Thoracic aorta (tissue), 2 donors: ENCODE data around the gene ROBO1. TPM values are rescaled to one million over a fixed set of nuclear protein-coding genes. Genes with fewer than 3 reads are reported as not detected.

ENCODE experiments used
- ATAC-seq: fragments of 150-250 bp; one replicate; pipeline ENCODE4 v1.8.0; 2017; ENCODE audit warnings: low read depth; ENCODE audit not compliant: insufficient number of reproducible peaks, low FRiP score
- DNase-seq: peaks from one replicate; pipeline ENCODE4 v3.0.0-alpha.2; 2020; ENCODE audit warnings: low spot score
- H3K27ac ChIP-seq, 2 donors: fragments of 200-600 bp; sonication (generic); 1 replicate in 1 of 2; 2 replicates in 1 of 2; pipeline ENCODE4 v1.5.1; 2016; ENCODE audit warnings: mild to moderate bottlenecking in 2 of 2, moderate library complexity in 2 of 2
- H3K27me3 ChIP-seq: fragments of 200-600 bp; sonication (generic); replicated peaks from 2 replicates; pipeline ENCODE4 v1.6.0; 2016; ENCODE audit warnings: mild to moderate bottlenecking; ENCODE audit not compliant: insufficient read depth
- H3K36me3 ChIP-seq: fragments of 200-600 bp; sonication (generic); one replicate; pipeline ENCODE4 v1.5.1; 2016
- H3K4me1 ChIP-seq, 2 donors: fragments of 200-600 bp; sonication (generic); 1 replicate in 1 of 2; 2 replicates in 1 of 2; pipeline versions ENCODE4 v1.5.1 to v1.6.0; 2016; ENCODE audit warnings: low read depth in 2 of 2, mild to moderate bottlenecking in 1 of 2; ENCODE audit not compliant: control insufficient read depth in 1 of 2
- H3K4me3 ChIP-seq: fragments of 200-600 bp; sonication (generic); 2 replicates; pipeline ENCODE4 v1.5.1; 2016; ENCODE audit warnings: mild to moderate bottlenecking
- H3K9me3 ChIP-seq: fragments of 200-600 bp; sonication (generic); 2 replicates; pipeline ENCODE4 v1.5.1; 2016
- total RNA-seq, 2 donors: library from RNA; depleted of rRNA; stranded (reverse); fragments of >200 nt; gene quantifications; one replicate each; pipeline versions ENCODE4 v1.1.0 to v1.2.3, GENCODE V29; 2016
- TF ChIP-seq, protein P1 (sequence below): fragments of 200-600 bp; sonication (generic); IDR thresholded peaks from one replicate; pipeline ENCODE4 v1.5.1; 2019; ENCODE audit warnings: antibody characterized with exemption

The ROBO1 gene
- total RNA-seq, 2 donors from 2014 or later = 13.3 to 24.4 TPM

DNA sequence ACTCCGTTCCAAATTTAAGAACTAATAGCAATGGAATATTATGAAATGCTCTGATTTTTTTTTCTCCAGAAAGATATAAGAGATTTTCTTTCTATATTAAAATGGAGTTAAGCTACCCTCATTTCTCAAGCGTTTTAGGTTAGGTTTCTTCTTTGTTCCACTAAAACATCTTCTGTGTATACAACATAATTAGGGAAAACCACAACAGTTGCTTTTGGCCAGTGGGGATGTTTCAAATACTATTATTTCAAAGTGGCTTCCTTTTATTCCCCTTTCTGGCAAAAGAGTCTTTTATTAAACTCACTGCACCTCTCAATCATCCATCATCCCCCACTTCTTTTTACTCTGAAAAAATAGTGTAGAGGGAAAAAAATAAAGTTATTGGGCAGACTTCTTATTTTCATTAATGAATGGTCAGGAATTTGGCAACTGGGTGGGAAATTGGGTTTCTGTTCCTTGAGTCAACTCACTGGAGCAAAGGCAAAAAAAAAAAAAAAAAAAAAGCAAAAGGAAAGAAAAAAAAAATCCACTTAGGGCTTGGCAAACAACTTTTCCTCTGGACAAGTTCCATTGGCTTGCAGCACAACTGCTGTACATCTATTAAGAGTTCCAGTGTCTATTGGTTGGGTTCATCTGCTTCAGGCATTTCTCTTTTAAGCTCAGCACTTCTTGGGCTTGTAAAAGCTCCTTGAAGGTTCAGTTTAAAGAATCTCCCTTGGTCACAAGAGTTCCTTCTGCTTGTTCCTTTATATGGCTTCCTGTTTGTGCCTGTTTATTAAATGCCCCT is 963.4 kb downstream of the ROBO1 start:
- no peak for DNase-seq
- H3K4me3 ChIP-seq = no peak overlapping the region
- no peak overlapping the region for H3K27ac ChIP-seq
- H3K27me3 ChIP-seq = no peaks in the 10 kb centered on the region
- H3K9me3 ChIP-seq = no peaks in the 10 kb centered on the region
- no peaks in the 10 kb centered on the region for H3K36me3 ChIP-seq
- peaks cover 0 to 8% of the 10 kb centered on the region in 2 donors for H3K4me1 ChIP-seq
- TF ChIP-seq, protein P1, sequence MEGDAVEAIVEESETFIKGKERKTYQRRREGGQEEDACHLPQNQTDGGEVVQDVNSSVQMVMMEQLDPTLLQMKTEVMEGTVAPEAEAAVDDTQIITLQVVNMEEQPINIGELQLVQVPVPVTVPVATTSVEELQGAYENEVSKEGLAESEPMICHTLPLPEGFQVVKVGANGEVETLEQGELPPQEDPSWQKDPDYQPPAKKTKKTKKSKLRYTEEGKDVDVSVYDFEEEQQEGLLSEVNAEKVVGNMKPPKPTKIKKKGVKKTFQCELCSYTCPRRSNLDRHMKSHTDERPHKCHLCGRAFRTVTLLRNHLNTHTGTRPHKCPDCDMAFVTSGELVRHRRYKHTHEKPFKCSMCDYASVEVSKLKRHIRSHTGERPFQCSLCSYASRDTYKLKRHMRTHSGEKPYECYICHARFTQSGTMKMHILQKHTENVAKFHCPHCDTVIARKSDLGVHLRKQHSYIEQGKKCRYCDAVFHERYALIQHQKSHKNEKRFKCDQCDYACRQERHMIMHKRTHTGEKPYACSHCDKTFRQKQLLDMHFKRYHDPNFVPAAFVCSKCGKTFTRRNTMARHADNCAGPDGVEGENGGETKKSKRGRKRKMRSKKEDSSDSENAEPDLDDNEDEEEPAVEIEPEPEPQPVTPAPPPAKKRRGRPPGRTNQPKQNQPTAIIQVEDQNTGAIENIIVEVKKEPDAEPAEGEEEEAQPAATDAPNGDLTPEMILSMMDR = no peak
- no peak for ATAC-seq

DNA sequence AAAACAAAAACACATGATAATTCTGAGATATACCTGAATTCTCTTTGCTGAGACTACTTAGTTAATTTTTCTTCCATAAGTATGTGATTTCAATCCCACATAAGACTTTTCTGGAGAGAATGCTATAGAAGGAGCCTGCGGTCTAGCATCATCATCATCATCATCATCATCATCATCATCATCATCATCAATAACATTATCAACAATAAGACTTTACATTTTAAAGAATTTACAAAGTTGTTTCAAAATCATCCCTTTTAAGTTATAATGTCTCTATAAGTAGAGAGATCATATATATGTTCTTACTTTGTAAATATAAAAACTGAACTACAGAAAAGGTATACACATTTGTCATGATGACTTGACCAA is 965.3 kb downstream of the ROBO1 start:
- Histone ChIP-seq H3K4me3 (no peak overlapping the region), H3K36me3 (no peaks in the 10 kb centered on the region), H3K27ac (no peak overlapping the region), H3K27me3 (no peaks in the 10 kb centered on the region), H3K4me1 (peaks cover 0 to 8% of the 10 kb centered on the region in 2 donors), H3K9me3 (no peaks in the 10 kb centered on the region)
- DNase-seq (no peak), ATAC-seq (no peak)
- TF ChIP-seq, protein P1 = no peak

DNA sequence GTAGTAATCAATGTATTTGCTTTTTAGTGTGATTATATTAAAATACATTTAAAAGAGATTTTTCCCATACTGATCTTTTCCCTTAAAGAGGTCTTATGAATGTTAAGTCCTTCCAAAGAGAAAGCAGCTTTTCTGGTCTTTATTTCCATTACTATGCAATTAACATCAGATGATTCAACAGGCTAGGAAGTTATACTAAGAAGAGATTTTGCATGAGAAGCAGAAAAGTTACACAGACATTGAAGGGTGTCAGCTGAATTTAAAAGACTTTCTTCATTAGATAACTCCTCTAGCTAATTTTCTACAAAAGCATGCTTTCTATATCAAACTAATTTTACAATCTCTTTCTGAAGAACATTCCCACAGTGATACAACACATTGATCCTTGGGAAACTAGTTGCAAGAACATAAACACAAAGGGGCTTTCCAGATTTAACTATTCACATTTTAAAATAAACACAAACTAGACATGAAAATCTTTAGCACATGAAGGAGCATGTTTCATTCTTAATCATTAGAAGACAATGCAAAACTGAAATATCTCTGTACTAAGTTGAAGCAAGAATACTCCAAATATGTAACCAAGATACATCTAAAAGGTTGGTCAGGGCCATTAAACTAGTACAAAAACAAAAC is 965.8 kb downstream of the ROBO1 start:
- H3K4me3 ChIP-seq = no peak overlapping the region
- no peak for DNase-seq
- no peaks in the 10 kb centered on the region for H3K9me3 ChIP-seq
- peaks cover 0 to 8% of the 10 kb centered on the region in 2 donors for H3K4me1 ChIP-seq
- H3K27me3 ChIP-seq = no peaks in the 10 kb centered on the region
- TF ChIP-seq, protein P1 = no peak
- no peaks in the 10 kb centered on the region for H3K36me3 ChIP-seq
- no peak for ATAC-seq
- no peak overlapping the region for H3K27ac ChIP-seq

DNA sequence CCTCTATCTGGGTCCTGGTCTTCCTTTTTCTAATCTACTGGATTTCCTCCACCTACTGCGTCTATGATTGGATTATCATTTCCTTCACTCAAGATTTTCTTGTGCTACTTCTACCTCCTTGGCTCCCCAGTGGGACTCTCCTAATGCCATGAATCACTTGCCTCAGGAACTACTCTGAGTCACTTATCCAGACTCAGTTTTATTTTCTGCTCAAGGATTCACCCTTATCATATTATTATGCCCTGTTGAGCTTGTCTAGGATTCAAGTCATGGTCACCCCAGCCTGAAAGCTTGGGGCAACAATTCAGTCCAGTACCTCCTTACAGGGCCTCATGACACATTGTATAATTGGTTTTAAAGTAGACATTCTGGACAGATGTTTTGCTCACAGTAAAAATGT is 968.1 kb downstream of the ROBO1 start:
- Histone ChIP-seq H3K4me1 (peaks cover 0 to 5% of the 10 kb centered on the region in 2 donors), H3K9me3 (no peaks in the 10 kb centered on the region), H3K36me3 (no peaks in the 10 kb centered on the region), H3K4me3 (no peak overlapping the region), H3K27ac (no peak overlapping the region), H3K27me3 (no peaks in the 10 kb centered on the region)
- no peak for ATAC-seq
- no peak for DNase-seq
- TF ChIP-seq, protein P1 = no peak

DNA sequence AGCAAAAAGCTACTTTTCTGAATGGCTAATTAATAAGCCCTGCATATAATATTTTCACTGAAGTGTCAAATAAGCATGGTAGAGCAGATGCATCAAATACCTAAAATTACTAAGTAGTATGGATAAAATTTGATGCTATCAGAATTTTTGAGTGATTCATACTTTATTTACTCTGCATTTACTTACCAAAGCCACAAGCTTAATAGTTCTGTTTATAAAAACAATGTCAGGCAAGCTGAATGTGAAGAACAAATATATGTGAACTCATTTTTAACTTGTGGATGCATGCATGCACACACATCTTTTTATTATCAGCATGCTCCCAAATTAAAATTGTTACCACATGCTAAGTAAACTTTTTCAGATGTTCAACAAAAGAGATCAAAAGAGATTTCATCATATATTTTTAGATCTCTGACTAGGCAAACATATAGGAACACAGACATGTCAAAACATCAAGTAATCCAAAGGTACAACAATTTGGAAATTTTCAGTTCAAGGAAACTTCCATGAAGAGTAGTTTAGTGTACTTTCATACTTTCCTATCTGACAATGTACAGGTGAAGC is 969.4 kb downstream of the ROBO1 start:
- ATAC-seq (no peak), DNase-seq (no peak)
- H3K4me3 ChIP-seq = no peak overlapping the region
- no peak overlapping the region for H3K27ac ChIP-seq
- no peaks in the 10 kb centered on the region for H3K4me1 ChIP-seq
- no peaks in the 10 kb centered on the region for H3K36me3 ChIP-seq
- no peaks in the 10 kb centered on the region for H3K27me3 ChIP-seq
- TF ChIP-seq, protein P1 = no peak
- H3K9me3 ChIP-seq = no peaks in the 10 kb centered on the region
